PC-3 (cell line): ENCODE measurements around the gene BRD9.

ENCODE experiments used
- EZH2 ChIP-seq: fragments of 300-600 bp; sonication (generic); IDR thresholded peaks from one replicate; pipeline ENCODE4 v1.6.1; 2017; ENCODE audit warnings: antibody characterized with exemption, mild to moderate bottlenecking, low read length; ENCODE audit not compliant: unreplicated experiment
- EZH2phosphoT487 ChIP-seq: fragments of 300-600 bp; sonication (generic); IDR thresholded peaks from 2 replicates; pipeline ENCODE4 v1.6.1; 2018; ENCODE audit warnings: mild to moderate bottlenecking, antibody characterized with exemption, low read length, borderline replicate concordance
- TF ChIP-seq, protein P1 (sequence below): fragments of 300-600 bp; sonication (generic); conservative IDR thresholded peaks from 2 replicates; pipeline ENCODE4 v1.5.1; 2017; ENCODE audit warnings: antibody characterized with exemption, low read depth, mild to moderate bottlenecking, low read length

DNA sequence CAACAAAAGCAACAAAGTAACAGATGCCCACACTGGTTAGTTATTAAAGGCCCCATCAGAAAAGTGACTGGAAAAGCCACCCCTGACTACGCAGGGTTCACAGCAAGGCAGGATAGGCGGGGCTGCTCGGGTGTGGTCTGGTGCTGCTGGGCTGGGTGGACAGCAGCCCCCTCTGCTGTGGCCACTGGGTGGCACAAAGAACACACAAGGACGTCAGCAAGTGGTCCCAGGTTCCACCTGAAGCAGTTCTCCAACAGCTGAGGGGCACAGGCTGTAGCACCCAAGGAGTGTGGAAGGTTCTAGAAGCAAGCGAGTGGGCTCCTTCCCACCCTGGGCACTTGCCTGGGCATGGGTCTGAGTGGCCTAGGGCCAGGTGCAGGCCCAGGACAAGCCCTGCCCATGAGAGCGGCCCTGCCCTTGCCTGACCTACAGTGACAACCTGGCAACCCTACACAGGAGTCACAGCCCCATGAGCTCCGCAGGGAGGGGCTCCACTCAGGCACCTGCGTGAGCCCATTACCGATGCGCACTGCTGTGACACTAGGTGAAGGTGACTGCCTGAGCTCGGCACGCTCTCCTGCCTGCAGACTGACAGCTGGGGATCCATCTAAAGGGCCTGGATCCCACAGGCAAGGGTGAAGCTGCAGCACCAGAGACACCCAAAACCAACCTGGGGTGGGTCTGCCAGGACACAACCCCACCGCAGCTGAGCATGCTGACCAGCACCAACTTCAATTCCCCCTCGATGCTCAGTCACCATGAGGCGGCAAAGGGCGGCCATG is 8.1 kb downstream of the BRD9 start:
- TF ChIP-seq, protein P1, sequence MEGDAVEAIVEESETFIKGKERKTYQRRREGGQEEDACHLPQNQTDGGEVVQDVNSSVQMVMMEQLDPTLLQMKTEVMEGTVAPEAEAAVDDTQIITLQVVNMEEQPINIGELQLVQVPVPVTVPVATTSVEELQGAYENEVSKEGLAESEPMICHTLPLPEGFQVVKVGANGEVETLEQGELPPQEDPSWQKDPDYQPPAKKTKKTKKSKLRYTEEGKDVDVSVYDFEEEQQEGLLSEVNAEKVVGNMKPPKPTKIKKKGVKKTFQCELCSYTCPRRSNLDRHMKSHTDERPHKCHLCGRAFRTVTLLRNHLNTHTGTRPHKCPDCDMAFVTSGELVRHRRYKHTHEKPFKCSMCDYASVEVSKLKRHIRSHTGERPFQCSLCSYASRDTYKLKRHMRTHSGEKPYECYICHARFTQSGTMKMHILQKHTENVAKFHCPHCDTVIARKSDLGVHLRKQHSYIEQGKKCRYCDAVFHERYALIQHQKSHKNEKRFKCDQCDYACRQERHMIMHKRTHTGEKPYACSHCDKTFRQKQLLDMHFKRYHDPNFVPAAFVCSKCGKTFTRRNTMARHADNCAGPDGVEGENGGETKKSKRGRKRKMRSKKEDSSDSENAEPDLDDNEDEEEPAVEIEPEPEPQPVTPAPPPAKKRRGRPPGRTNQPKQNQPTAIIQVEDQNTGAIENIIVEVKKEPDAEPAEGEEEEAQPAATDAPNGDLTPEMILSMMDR, result no peak
- TF ChIP-seq EZH2 (no peak), EZH2phosphoT487 (no peak)
